CD4-positive, alpha-beta T cell treated with Interleukin-17A for 1 hour (primary cell): ENCODE results near the gene EDA.
A peak's percentile ranks its signal among the peaks of the same experiment; 100 is the strongest.

Experiments
- DNase-seq: peaks from one replicate; pipeline ENCODE4 v3.0.0-alpha.2; 2020

EDA gene

DNA sequence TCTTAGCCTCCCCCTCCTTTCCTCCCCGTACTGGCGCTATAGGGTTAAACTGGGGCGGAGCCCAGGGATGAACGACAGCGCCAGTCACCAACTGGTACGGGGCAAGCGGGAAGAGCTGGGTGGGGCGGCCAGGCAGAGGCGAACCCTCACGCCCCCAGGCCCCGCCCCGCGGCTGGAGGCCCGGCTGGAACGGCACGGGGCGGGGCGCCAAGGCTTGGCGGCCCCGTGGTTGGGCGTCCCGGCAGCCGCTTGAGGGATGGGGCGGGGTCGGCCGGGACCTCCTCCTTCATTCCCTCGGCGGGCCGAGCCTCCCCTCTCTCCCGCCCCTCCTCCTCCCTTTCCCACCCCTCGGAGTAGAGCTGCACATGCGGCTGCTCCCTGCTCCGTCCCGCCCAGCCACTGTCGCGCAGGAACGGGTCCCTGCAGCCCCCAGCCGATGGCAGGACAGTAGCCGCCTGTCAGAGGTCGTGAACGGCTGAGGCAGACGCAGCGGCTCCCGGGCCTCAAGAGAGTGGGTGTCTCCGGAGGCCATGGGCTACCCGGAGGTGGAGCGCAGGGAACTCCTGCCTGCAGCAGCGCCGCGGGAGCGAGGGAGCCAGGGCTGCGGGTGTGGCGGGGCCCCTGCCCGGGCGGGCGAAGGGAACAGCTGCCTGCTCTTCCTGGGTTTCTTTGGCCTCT is at the start of gene EDA:
Gene EDA, plus strand, starts transcription at position 335 of the 678 bp plus-strand sequence.
- peak; percentile 69 for DNase-seq

DNA sequence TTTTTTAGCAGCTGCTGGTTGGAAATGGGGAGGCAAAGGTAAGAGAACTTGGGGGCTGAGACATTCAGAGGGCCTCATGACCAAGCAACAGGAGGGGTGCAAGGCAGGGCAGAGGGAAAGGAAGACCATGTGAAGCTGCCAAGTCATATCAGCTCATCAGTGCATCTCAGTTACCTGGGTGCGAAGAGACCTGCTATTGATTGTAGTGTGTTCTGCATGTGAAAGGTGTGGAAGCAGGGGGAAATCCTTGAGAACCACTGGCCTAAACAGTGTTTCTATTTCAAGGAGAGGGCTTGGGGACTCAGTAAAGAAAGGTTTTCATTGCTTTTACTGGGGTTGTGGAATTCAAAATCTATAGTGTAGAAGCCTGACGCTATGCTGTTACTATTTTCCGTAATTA is 47.1 kb upstream of the EDA start:
- DNase-seq, result no peak

DNA sequence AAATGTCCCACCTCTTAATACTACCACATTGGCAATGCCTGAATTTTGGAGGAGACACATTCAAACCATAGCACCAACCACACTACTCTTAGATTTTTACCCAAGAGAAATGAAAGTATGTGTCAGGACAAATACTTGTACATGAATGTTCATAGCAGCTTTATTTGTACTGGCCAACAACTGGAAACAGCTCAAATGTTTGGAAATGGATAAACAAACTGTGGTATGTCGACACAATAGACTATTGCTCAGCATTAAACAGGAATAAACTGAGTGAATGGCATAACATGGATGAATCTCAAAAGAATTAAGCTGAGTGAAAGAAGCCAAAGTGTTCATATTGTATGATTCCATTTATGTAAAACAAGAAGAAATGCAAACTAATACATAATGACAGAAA is 18.5 kb upstream of the EDA start:
- no peak for DNase-seq

DNA sequence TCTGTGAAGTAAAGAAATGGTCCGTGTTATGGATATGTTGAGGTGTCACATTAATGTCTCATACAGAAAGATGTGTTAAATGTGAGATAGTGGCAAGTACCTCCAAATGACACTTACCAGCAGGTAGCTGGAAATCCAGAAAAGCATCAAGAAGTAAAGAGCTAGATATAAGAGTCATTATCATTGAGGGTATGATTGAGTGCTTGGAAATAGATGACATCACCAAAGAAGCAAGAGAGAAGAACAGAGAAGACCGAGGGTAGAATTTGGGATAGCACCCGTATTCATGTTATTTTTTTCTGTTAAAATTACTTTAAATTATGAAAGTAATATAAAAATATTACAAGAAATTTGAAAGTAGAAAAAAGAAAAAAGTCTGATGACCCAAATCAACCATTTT is 15.7 kb upstream of the EDA start:
- DNase-seq, result no peak

DNA sequence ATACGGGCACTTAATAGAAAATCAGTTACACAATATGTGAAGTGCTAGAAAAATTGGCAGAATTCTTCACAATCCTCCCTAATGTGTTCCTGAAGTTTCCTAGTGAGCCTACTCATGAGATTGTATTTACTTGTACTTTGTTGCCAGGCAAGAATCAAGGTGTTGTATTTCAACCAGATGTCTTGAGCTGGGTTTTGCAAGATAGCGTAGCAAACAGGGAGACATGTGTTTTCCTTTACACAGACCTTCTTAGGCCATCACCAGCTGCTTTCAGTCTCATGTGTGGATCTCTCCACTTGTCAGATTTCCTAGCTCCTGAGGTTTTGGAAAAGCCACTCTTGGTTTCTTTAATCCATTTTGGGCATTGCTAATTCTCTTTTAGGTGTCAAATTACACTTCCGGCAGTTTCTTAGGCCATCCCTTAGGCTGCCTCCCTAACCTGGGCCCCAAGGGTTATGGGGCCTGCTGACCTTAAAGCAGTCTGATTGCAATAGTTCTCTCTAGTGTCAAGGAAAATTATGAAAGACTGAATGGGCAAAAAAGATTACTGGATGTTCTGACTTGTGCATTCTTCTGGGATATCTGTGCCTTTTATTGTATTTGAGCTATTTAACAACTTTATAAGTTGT is 12.2 kb upstream of the EDA start:
- DNase-seq, result no peak

DNA sequence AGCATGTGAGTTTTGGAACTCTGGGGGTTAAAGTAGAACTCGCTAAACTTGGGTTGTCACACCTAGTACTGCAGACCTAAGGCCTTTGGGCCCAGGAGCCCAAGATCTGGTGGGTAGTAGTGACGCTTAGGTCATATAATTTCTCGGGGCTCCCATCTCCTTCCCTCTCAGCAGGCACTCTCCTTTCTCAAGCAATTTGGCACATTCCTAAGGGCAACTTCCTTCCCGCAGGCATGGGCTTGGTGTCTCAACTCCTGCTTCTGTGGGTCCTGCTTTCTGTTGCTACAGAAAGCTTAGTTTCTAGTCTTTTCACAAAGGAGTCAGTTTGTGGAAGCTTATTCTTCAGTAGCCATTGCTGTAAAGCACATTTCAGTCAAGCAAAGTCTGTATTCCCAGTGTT is 10.4 kb upstream of the EDA start:
- no peak for DNase-seq

DNA sequence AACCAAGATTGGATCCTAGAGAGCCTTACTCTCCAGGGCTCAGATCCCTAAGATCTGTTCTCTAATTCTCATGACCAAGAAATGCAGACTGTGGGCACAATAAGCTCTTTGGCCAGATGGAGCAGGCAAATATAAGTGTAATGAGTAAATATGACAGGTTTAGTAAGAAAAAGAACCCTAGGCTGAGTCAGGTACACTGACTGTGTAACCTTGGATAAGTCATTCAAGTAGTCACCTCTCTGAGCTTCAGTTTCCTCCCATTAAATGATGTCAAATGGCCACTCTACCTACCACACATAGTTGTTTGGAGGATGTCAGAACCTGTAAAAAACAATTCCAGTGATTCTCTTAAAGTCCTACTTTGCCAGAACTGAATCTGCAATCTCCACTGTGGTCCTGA is 8.3 kb upstream of the EDA start:
- no peak for DNase-seq

DNA sequence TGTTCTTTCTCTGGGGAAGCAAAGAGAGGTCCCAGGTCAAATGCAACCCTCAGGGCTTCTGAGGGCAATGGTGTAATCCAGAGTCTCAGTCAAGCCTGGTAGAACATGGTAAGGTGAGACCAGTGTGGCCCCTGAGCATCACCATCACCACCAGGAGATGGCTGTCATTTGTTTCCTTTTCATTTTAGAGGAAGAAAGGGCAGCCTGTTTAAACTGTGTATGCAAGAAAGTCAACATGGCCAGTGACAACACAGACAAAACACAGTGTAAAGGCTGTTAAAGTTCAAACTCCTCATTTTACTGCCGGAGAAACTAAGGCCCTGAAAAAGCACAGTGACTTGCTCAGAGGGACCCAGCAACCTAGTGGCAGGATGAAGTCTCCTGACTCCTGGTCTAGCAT is 2.0 kb upstream of the EDA start:
- DNase-seq, result no peak

DNA sequence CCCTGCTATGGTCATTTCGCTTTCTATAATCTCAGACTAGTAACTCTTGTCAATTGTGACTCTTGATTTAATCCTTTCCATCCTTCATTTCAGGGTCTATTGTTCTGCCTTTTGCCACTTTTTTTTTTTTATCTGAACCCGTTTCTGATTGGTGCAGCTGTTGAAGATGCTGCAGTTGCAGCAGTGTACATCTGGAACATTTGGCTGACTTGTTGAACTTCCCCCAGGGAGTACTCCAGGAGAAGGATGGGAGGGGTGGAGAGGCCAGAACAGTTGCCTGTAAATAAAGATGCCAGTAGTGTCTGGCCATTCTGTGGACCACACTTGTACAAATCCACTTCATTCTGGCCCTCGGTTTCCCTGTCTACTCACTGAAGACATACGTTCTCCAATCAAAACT is 1.0 kb upstream of the EDA start:
- DNase-seq, result no peak

DNA sequence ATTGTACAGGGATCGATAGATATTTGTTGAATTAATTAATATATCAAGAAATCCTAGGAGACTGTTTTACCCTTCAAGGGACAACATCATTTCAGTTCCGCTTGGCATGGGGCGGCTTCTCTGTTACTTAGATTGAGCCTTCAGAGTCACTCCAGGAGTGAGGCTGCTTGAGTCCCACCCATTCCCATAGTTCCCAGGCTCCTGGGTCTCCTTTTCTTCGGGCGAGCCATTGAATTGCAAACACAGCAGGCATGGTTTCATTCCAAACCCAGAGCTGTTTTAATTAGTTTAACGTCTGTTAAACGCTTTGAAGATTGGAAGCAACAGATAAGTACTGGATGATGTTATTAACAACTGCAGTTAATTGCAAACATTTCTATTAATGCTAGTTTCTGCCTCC is 571 bp upstream of the EDA start:
- no peak for DNase-seq

DNA sequence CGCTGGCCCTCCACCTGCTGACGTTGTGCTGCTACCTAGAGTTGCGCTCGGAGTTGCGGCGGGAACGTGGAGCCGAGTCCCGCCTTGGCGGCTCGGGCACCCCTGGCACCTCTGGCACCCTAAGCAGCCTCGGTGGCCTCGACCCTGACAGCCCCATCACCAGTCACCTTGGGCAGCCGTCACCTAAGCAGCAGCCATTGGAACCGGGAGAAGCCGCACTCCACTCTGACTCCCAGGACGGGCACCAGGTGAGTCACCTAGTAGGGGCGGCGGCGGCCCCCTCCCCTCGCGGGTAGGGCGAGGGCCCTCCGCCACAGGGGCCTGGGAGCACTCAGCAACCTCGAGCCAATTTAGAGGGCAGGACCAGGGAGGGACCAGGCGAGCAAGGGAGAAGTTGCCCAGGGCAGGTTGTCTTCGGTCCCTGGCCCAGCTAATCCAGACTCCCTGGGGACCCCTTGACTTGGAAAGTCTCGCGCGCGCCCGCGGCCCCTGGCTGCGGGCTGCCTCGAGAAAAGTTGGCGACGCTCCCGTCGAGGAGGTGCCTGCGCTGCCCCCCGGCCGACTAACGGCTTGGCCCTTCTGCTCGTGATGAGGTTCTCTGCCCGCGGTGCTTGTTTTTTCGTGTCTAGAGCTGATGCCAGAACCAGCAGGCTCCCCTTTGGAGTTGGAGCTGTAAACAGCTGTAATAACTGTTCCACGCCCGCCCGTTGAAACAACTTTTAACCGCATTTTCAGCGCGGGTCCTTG is 717 bp downstream of the EDA start:
- no peak for DNase-seq

DNA sequence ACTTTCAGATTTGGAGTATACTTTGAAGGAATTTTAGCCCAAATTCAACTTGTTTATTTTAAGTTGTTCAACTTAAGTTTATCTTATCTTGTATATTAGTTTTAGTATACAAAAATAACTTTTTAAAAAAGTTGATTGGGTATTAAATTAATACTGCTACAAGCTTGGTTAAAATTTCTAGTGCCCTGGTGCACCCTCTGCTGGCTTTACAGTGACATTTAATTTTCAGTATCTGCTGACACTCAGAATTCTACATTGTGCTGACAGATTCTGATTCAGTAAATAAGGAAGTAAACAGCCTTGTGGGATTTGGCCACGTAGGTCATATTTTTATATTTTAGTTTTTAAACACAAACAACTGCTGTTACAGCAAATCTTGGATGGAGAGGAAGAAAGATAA is 2.9 kb downstream of the EDA start:
- DNase-seq, result peak; percentile 15

DNA sequence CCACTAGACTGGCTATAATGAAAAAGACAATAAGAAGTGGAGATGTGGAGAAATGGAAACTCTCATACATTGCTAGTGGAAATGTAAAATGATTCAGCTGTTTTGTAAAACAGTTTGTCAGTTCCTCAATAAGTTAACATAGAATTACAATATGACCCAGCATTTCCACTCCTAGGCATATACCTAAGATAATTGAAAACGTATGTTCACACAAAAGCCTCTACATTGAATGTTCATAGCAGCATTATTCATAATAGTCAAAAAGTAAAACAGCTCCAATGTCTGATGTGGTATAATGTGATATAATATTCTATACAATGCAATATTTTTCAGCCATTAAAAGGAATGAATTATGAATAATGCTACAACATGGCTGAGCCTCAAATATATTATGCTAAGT is 10.2 kb downstream of the EDA start:
- DNase-seq, result no peak

DNA sequence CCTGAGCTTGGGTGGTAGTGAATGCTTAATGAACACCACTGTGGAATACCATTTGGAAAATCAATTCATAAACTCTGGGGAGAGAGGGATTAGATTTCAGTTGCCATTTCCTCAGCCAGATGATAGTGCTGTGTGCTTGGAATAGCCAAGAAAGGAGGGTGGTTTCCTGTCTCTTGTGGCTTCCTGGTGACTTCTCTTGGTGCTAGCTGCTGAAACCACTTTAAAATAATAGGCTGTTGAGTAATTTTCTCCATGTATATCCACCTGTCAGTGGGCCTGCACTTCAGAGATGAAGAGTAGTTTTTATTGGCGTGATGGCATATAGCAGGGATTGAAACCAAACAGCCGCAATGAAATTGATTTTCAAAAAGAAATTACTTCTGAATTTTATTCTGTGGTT is 11.8 kb downstream of the EDA start:
- DNase-seq, result no peak

DNA sequence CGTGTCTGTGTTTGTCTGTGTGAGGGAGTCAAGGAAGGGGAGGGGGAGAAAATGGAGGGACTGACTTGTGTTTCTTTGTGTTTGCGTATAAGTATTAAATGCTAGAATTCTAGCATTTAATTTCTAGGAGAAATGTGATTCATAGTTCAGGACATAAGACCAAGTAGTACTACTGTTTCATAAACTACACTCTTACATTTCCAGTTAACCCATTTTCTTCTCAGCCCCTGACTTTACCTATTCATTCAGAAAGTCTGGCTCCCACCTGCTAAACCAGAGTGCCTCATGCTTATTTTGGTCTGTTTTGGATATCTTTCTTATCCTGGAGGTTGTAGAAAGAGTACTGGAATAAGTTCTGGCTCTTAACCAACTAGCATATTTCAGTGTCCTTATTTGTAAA is 14.2 kb downstream of the EDA start:
- no peak for DNase-seq

DNA sequence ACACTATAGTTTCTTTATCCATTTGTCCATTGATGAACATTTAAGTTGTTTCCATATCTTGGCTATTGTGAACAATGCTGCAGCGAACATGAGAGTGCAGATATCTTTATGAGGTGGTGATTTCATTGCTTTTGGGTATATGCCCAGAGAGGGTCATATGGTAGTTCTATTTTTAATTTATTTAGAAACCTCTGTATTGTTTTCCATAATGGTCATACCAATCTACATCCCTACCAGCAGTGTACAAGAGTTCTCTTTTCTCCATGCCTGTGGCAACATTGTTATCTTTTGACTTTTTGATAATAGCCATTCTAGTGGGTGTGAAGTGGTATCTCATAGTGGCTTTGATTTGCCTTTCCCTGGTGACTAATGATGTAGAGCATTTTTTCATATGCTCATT is 48.8 kb downstream of the EDA start:
- no peak for DNase-seq

DNA sequence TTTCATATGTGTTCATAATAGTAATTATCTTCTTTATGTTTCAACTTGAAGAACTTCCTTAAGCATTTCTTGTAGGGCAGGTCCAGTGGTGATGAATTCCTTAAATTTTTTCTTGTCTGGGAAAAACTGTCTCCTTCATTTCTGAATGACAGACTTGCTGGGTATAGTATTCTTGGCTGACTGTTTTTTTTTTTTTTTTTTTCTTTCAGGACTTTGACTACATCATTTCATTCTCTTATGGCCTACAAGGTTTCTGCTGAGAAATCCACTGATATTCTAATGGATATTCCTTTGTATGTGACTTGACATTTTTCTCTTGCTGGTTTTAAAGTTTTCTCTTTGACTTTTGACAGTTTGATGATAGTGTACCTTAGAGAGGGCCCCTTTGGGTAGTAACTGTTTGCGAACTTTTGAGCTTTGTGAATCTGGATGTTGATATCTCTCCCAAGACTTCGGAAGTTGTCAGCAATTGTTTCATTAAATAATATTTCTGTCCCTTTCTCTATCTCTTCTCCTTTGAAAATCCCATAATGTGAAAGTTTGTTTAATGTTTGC is 54.2 kb downstream of the EDA start:
- DNase-seq, result no peak

DNA sequence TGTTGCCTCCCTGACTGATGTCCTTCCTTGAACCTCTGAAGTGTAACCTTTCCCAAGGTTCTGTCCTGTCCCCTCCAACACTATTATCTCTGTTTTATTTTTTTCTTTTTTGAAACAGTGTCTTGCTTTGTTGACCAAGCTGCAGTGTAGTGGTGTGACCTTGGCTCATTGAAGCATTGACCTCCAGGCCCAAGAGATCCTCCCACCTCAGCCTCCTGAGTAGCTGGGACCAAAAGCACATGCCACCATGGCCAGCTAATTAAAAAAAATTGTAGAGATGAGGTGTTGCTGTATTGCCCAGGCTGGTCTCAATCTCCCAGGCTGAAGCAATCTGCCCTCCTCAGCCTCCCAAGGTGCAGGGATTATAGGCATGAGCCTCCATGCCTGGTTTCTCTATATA is 59.0 kb downstream of the EDA start:
- no peak for DNase-seq

DNA sequence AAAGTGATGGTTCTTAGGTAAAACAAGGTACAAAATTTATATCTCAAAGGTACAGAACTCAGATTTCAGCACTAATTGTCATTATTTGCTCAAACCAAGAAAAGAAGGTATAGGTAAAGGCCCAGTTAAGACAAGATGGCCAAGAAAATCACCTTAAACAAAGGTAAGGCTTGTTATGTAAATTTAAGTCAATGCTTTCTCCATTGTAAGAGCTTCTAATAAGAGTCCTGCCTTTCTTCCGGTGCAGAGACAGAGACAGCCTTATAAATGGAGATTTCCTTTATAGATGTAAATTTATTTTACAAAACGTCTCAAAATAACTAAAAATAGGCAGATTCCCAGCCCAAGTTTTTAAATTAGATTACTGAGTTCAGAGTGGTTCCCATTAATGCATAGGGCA is 89.9 kb downstream of the EDA start:
- DNase-seq, result no peak

DNA sequence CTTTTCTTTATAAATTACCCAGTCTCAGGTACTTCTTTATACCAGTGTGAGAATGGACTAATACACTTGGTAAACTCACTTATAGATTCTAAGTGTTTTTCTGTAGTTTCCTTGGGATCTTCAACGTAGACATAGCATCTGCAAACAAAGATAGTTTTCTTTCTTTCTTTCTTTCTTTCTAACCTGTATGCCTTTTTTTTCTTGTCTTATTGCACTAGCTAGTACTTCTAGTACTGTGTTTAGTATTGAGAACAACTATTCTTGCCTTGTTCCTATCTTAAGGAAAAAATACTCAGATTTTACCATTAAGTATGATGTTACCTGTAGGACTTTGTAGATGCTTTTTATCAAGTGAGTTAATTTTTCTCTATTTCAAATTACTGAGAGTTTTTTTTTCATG is 102.2 kb downstream of the EDA start:
- DNase-seq, result no peak

DNA sequence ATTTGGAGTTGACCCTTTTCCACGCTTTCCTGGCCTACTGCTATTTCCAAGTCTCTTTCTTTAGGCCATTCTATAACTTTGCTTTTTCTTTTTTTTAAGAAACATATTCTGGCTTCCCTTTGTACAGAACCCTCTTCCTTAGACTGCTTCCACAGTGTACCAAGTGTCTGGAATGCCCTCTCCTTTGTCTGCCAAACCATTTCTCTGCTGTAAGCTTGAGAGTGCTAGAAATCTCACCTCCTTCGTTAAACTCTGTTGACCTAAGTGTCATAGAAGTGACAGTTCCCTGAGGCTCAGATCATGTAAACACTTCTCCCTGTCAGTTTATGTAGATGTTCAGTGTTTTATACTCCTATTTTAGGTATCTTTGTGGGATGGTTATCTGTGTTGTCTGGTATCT is 108.4 kb downstream of the EDA start:
- no peak for DNase-seq

DNA sequence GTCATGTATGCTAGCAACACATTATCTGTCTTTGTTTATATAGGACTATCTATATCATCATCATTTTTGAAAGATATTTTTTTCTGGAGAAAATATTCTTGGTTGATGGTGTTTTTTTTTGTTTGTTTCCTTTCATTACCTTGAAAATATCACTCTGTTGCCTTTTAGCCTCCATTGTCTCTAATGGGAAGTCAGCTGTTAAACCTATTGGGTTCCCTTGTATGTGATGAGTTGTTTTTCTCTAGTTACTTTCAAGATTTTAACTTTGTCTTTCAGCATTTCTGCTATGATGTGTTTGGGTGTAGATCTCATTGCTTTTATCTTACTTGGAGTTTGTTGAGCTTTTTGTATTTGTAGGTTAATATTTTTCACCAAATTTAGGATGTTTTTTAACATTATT is 124.4 kb downstream of the EDA start:
- no peak for DNase-seq

DNA sequence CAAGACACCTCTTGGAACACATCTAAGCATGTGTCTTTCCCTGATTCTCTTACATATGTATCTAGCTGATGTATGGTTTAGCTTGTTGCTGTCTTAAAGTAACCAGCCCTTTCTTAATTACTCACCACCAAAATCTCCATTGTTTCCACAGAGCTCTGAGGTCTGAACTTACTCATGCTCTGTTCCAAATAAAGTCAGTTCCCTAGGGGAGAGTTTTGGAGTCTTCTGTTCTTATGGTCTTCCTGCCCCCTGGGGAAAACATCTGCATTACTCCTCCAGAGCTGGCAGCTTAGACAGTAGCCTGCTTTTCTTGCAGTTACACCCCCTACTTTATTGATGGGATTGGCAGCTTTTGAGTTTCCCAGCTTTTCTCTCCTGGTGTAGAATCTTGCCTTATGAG is 125.8 kb downstream of the EDA start:
- DNase-seq, result no peak

DNA sequence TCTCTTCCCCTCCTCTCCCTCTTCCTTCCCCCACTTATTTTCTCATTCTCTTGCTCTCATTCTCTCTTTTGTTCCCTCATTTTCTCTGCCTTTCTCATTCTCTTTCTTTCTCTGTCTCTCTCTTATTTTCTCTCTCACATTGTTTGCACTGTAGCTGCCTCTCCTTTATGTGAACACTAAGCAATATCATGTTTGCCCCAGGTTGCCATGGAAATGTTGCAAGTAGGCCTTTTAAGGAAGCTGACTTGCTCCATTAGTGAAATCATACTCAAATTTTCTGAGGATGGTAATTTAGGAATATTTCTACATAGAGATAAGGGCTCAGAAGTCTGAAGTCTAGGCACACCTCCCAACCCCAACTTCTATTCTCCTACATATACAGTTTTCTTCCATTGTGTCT is 130.1 kb downstream of the EDA start:
- no peak for DNase-seq
